Stimulated activated CD8-positive, alpha-beta memory T cell treated with anti-CD3 and anti-CD28 coated beads, Interleukin-15, amount 100 ng/mL, for 1 hour (primary cell): ENCODE data around the gene XPO5.

Source experiments
- DNase-seq: peaks from one replicate; pipeline ENCODE4 v3.0.0-alpha.2; 2020; ENCODE audit warnings: low read depth

Gene XPO5

GRCh38 chr6:43497689-43498088 lies 78.1 kb downstream of the XPO5 start:
- DNase-seq = no peak

GRCh38 chr6:43497129-43497396 lies 78.8 kb downstream of the XPO5 start:
- no peak for DNase-seq

DNA sequence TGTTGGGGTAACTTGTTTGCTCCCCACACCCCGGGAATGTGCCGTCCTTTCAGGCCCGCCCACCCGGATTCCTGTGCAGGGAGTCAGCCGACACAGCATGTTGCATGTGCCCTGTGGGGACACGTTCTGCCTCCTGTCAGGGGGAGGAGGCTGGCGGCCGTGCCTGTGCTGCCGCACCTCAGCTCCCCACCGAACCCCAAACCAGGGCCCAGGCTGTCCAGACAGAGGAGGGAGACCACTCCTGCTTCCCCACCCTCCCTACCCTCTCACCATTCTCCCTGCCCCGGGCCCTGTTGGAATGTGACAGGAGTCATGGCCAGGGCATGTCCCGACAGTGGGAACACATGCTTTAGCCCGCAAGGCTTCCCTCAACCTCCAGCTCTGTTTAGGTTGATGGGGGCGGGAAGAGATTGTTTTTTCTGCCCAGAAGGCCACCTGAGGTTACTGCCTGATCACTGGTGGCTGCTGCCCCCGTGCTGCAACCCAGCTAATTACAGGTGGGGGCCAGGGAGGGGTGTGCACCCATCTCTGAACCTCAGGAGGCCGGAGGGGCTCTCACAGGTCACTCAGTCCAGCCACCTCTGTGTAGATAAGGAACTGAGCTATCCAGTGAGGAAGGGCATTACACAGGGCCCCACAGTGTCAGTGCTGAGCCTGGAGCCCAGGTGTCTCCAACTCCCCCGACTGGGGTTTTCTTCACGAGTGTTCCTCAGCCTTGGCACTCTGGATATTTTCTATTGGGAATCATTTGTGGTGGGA lies 79.3 kb downstream of the XPO5 start:
- DNase-seq = no peak

- no peak for DNase-seq
Measured at GRCh38 chr6:43495409-43495941, 80.4 kb downstream of the XPO5 start.

DNA sequence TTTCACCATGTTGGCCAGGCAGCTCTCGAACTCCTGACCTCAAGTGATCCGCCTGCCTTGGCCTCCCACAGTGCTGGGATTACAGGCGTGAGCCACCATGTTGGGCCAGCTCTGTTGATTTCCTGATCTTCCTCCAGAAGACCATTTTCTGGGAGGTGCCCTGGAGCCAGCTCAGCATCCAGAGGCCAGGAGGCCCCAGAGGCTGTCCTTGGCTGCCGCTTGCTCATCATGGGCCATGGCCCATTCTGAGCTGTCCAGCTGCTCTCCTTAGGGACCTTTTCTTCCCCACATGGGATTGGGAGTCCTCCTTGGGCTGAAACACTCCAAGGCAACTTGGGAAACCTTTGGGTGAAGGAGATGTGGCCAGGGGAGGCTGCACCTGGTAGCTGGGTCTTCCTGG lies 81.1 kb downstream of the XPO5 start:
- no peak for DNase-seq

DNA sequence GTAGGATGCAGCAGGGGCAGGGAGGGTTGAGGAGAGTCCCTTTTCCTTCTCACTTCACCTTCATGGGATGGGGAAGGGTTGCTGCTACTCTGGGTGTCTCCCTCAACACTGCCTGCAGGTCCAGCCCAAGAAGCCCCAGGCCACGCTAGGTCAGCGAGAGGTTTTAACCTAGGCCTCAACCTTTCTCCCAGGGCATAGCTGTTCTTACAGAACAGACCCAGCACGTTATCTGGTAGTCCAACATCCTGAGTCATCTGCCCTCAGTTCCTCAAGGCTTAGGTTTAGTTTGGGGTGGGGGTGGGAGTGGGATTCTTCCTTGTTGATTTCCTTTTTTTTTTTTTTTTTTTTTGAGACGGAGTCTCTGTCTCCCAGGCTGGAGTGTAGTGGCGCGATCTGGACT lies 81.5 kb downstream of the XPO5 start:
- no peak for DNase-seq

DNA sequence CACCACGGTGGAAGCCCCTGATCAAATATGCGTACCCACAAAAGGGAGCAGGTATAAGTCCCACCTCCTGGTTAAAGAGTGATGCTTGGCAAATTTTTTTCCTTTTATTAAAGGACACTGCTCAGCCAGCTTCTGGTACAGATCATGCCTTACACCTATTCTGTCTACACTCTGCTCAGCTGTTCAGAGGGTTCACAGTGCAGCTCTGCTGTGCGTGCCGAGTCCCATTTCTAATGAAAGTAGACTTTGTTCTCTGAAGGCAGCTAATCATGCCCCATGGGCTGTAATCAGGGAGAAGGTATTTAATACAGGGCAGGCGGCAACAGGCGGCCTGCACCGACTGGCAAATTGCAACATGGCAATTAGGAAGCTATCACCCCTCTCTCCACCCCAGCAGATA lies 82.0 kb downstream of the XPO5 start:
- DNase-seq = no peak

GRCh38 chr6:43493230-43493629 lies 82.6 kb downstream of the XPO5 start:
- DNase-seq = no peak

DNA sequence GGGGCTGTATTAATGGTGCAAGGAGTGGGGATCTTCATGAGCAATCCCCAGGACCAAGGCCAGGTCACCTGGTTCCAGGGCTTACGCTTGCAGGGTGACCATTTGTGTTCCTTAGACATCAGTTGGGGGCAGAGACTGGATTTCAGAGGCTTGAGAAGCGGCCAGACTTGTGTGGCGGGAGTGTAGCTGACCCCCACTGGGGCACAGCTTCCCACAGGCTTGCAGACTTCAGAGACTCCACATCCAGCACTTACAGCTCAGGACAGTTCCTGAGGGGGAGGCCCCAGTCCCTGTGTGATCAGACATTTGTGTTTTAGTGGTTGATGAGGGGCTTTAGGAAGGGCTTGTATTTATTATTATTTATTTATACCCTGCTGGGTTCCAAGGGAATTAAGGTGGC lies 83.2 kb downstream of the XPO5 start:
- DNase-seq = no peak

- DNase-seq = no peak
Measured at GRCh38 chr6:43491750-43492661, 83.8 kb downstream of the XPO5 start.

DNA sequence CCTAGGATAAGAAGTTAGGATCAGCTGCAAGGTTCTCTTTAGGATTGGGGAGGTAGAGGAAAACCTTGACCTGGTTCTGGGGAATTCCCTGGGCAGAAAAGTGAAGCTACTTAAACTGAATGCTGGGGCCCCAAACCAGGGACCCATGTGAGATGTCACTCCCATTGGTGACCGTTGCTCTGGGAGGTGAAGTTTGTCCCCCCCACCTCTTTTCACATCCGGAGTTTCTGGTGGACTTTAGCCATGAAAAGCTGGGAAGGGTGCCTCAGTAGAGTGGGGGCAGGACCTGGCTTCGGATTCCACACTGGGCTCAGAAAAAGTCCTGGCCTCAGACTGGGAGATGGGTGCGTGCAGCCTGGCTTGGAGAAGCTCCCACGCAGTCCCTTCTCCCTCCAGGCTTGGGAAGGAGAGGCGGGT lies 85.3 kb downstream of the XPO5 start:
- no peak for DNase-seq

DNA sequence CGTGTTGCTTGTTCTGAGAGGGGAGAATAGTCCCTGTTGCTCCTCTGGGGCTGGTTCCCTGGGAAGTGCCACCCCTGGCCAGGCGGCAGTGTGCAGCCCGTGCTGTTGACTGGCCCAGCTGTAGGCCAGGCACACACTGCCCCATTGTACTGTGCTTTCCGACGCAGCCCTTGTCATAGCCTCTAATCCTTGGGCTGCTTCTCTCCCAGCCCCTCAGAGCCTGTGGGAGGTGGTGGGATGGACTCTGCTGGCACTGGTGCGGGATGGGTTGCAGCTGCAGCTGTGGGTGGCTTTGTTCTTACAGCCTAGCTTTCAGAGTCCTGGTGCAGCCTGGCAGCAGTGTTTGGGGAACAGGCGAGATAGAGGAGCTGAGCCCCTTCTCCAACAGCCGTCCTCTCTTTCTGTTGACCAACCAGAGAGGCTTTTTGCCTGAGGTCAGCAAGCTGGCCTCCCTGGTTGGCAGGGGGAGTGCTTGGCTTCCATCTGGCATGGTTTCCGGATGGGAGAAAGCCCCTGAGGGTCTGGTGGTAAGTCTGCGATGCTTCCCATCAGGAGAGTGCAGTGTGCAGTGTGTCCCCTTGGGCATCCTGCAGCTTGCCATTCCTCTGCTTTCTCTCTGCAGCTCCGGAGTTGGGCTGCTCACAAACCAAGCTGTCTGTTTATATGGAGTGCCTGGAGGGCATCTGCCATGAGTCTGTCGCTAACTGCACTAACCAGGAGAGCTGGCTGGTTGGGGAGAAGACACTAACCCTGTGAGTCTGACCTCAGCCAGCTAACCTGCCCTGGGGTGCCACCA lies 86.4 kb downstream of the XPO5 start:
- DNase-seq = no peak

GRCh38 chr6:43488667-43489276 lies 87.1 kb downstream of the XPO5 start:
- no peak for DNase-seq

DNA sequence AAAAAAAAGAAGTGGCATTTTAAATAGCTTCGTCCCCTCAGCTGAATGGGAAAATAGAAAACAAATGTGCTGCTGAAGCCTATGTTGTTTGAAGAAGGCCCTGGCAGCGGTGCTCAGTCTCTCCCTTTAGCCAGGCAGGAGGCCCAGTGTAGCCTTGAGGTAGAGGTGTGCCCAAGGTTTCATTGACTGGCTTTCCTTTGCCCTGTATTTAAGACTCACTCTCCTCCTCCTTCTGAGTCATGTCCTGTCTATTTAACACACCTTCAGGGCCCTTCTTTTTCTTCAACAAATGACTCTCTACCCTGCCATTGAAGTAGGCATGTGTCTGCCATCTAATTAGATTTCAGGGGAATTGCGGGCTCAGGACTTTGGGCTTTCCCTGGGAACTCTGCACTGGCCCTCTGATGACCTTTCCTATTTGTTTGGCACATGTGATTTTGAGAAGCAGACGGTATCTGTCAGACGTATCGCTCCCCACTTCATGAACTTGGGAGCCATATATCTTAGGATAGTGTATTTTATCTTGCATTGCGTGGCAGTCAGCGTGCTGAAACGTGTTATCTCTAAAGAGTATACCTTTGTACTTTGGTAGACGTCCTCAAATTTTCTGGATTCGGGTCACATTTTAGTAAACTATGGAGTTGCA lies 94.1 kb downstream of the XPO5 start:
- no peak for DNase-seq

GRCh38 chr6:43481075-43481474 lies 94.8 kb downstream of the XPO5 start:
- no peak for DNase-seq

DNA sequence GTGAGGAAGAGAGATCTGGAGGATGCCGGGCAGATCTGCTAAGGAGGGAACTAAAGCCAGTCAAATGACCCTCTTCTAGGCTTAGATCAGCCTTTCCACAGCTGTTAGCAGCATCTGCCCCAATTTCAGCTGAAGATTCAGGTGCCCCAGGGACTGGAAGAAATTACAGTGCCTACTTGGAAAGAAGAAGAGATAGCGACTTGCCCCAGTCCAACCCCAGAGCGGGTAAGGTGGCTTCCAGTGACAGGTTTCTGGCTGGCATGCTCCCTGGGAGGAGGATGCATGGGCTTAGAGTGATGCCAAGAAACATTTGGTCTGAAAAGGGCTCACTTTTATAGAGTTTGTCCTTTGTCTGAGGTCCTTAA lies 97.8 kb downstream of the XPO5 start:
- no peak for DNase-seq

- DNase-seq = peak; percentile 99
Measured at GRCh38 chr6:43477235-43478007, 98.4 kb downstream of the XPO5 start, which contains the start of gene TJAP1. Gene TJAP1, plus strand, starts transcription at chr6:43477570. Its CDS starts 21,432 bp downstream, at chr6:43499002.

DNA sequence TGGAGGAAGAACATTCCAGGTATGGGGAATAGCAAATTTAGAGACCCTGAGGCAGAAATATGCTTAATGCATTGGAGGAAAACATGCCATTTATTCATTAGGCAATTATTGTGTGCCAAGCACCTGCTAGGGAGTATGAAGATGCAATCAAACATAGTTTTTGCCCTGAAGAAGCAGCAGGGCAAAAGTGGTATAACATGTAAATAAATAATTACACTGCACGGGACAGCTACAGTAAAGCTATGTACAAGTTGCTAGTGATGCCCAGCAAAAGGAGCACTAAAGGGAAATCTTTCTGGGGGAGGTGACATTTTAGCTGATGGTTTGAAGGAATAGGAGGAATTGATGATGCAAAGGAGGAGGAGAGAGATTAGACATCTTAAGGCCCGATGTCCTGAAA lies 99.1 kb downstream of the XPO5 start:
- DNase-seq = no peak

GRCh38 chr6:43475516-43475915 lies 100.3 kb downstream of the XPO5 start:
- DNase-seq = no peak

GRCh38 chr6:43472515-43472914 lies 103.3 kb downstream of the XPO5 start:
- no peak for DNase-seq
